Left ventricle myocardium inferior (tissue), 1 donor: ENCODE measurements around the gene MID2. TPM values are rescaled to one million over a fixed set of nuclear protein-coding genes. Genes with fewer than 3 reads are reported as not detected.
"Not testable (repeated sequence)": the region's sequence is repeated elsewhere in the genome, so short reads cannot be mapped to it uniquely, and the experiment has no call there.

Experiments used
- DNase-seq: peaks from one replicate; pipeline ENCODE4 v3.0.0-alpha.2; 2020
- H3K27ac ChIP-seq: fragments of 200-600 bp; replicated peaks from 2 replicates; pipeline ENCODE4 v1.8.0; 2021
- H3K27me3 ChIP-seq: fragments of 200-600 bp; 2 replicates; pipeline ENCODE4 v1.8.0; 2021; ENCODE audit warnings: low read depth
- H3K36me3 ChIP-seq: fragments of 200-600 bp; 2 replicates; pipeline ENCODE4 v1.8.0; 2021
- H3K4me1 ChIP-seq: fragments of 200-600 bp; 2 replicates; pipeline ENCODE4 v1.8.0; 2021
- H3K4me3 ChIP-seq: fragments of 200-600 bp; 2 replicates; pipeline ENCODE4 v1.8.0; 2021; ENCODE audit warnings: mild to moderate bottlenecking, moderate library complexity
- H3K9me3 ChIP-seq: fragments of 200-600 bp; replicated peaks from 2 replicates; pipeline ENCODE4 v1.8.0; 2021
- intact Hi-C: fragments of 100-400 bp; cut with micrococcal nuclease; formaldehyde crosslinking; loops from one replicate; pipeline ENCODE4 v1.11.0; 2022
- total RNA-seq: library from RNA; stranded (reverse); fragmentation: NEBNext Ultra II Directional; extraction: Animal tissue kit (Norgen Biotek cat#: 25700); gene quantifications from one replicate; pipeline ENCODE4 v1.2.1, GENCODE V29; 2021
- TF ChIP-seq, protein P1 (sequence below): fragments of 200-600 bp; IDR thresholded peaks from 2 replicates; pipeline ENCODE4 v1.8.0; 2021; ENCODE audit warnings: antibody characterized with exemption, mild to moderate bottlenecking, borderline replicate concordance
- donor health status: DM: no; HTN: yes; CAD: no; lungs with severe emphysema.

MID2 gene
- total RNA-seq, 1 donor from 2014 or later: 6.3 TPM

DNA sequence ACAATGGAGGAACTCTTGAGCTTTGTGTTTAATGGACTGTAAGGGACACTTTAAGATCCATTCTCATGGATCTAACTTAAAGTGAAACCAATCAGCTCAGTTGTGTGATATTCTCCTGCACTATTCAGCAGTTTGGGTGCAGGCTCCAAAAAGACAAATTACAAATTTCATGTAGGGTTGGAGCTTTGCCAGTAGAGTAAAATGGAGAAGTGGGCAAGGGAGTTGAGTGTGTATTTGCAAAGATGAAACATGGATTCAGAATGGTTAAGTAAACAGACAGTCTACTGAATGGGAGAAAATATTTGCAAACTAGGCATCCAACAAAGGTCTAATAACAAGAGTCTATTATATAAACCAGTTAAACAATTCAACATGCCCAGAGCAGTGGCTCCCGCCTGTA is 21.2 kb upstream of the MID2 start:
- no peaks in the 10 kb centered on the region for H3K36me3 ChIP-seq
- H3K9me3 ChIP-seq: peaks cover 7% of the 10 kb centered on the region
- TF ChIP-seq, protein P1, sequence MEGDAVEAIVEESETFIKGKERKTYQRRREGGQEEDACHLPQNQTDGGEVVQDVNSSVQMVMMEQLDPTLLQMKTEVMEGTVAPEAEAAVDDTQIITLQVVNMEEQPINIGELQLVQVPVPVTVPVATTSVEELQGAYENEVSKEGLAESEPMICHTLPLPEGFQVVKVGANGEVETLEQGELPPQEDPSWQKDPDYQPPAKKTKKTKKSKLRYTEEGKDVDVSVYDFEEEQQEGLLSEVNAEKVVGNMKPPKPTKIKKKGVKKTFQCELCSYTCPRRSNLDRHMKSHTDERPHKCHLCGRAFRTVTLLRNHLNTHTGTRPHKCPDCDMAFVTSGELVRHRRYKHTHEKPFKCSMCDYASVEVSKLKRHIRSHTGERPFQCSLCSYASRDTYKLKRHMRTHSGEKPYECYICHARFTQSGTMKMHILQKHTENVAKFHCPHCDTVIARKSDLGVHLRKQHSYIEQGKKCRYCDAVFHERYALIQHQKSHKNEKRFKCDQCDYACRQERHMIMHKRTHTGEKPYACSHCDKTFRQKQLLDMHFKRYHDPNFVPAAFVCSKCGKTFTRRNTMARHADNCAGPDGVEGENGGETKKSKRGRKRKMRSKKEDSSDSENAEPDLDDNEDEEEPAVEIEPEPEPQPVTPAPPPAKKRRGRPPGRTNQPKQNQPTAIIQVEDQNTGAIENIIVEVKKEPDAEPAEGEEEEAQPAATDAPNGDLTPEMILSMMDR: no peak
- H3K4me1 ChIP-seq: no peaks in the 10 kb centered on the region
- intact Hi-C loops: no loop called here
- H3K27me3 ChIP-seq: no peaks in the 10 kb centered on the region
- H3K4me3 ChIP-seq: no peak overlapping the region
- DNase-seq: no peak
- no peak overlapping the region for H3K27ac ChIP-seq

DNA sequence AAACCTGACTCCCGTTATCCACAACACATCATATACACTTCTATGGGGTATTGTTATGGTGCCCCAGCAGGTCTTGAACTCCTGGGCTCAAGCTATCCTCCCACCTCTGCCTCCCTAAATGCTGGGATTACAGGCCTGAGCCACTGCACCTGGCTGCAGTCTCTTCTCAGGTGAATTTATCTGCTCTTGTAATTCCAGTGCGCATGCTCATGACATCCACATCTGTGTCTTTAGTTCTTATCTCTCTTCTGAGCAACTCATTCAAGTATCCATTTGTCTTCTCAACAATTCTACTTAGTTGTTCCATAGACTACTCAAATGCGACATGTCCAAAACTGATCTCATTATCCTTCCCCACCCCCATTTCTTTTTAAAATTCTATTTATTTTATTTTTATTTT is 20.5 kb upstream of the MID2 start:
- intact Hi-C loops: no loop called here
- TF ChIP-seq, protein P1: no peak
- Histone ChIP-seq H3K9me3 (peaks cover 7% of the 10 kb centered on the region), H3K36me3 (no peaks in the 10 kb centered on the region), H3K27me3 (no peaks in the 10 kb centered on the region), H3K4me1 (no peaks in the 10 kb centered on the region), H3K4me3 (no peak overlapping the region), H3K27ac (no peak overlapping the region)
- no peak for DNase-seq

DNA sequence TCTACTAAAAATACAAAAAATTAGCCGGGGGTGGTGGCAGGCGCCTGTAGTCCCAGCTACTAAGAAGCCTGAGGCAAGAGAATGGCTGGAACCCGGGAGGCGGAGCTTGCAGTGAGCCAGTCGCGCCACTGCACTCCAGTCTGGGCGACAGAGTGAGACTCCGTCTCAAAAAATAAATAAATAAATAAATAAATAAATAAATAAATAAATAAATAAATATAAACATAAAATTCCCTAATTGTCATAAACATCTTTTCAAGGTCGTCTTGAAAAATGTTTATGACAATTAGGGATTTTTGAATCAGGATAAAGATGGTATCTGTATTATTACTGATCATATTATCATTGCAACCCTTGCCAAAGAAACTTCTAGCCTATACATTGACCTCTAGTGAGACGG is 15.6 kb upstream of the MID2 start:
- H3K4me1 ChIP-seq, H3K27ac ChIP-seq, intact Hi-C loops, DNase-seq, H3K27me3 ChIP-seq, H3K36me3 ChIP-seq, H3K9me3 ChIP-seq, H3K4me3 ChIP-seq: not testable (repeated sequence)

DNA sequence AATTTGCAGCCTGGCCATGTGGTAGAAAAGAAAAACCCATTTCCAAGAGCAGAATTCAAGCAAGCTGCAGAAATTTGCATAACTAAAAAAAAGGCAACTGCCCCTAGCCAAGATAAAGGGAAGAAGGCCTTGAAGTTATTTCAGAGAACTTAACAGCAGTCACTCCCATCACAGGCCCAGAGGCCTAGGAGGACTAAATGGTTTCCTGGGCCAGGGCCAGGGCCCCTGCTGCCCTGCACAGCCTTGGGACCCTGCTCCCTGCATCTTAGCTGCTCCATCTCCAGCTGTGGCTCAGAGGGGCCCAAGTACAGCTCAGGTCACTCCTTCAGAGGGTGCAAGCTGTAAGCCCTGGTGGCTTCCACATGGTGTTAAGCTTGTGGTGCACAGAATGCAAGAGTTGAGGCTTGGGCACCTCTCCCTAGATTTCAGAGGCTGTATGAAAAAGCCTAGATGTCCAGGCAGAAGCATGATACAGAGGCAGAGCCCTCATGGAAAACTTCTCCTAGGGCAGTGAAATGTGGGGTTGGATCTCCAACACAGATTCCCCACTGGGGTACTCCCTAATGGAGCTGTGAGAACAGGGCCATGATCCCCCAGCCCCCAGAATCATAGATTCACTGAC is 6.7 kb upstream of the MID2 start:
- Histone ChIP-seq H3K27me3 (no peaks in the 10 kb centered on the region), H3K27ac (no peak overlapping the region)
- intact Hi-C loops: no loop called here

DNA sequence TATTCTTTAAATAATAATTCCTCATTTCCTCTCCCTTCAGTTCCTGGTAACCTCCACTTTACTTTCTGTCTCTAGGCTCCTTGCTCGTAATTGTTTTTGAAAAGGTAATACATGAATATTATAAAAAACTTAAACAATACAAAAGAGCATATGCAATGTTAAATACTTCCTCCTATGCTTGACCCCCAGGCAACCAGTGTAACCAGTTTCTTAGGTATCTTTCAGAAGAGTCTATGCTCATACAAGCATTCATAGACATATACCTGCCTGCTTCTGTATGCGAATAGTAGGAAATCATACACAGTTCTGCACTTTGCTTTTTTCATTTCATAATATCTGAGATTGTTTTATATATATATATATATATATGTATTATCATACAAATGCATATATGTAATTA is 2.6 kb upstream of the MID2 start:
- H3K27ac ChIP-seq: no peak overlapping the region
- no peak for DNase-seq
- H3K27me3 ChIP-seq: no peaks in the 10 kb centered on the region
- TF ChIP-seq, protein P1: no peak
- H3K4me1 ChIP-seq: no peaks in the 10 kb centered on the region
- intact Hi-C loops: no loop called here
- H3K4me3 ChIP-seq: no peak overlapping the region
- peaks cover 13% of the 10 kb centered on the region for H3K9me3 ChIP-seq
- no peaks in the 10 kb centered on the region for H3K36me3 ChIP-seq

More for the DNA sequence above, 6.7 kb upstream of the MID2 start:
- H3K4me3 ChIP-seq: no peak overlapping the region
- DNase-seq: no peak
- TF ChIP-seq, protein P1: no peak
- peaks cover 13% of the 10 kb centered on the region for H3K9me3 ChIP-seq
- no peaks in the 10 kb centered on the region for H3K4me1 ChIP-seq
- no peaks in the 10 kb centered on the region for H3K36me3 ChIP-seq

DNA sequence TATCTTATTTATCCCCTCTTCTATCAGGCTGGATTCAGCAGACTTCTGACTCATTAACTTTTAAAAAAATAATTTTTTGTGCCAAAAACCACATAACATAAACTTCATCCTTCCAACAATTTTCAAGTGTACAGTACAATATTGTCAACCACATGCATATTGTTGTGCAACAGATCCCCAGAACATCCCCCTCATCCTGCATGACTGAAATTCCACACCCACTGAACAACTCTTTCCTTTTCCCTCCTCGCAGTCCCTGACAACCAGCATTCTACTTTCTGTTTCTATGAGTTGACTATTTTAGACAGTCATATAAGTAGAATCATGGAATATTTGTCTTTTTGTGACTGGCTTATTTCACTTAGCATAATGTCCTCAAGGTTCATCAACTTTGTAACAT is 2.2 kb upstream of the MID2 start:
- H3K36me3 ChIP-seq: no peaks in the 10 kb centered on the region
- TF ChIP-seq, protein P1: no peak
- intact Hi-C loops: no loop called here
- peaks cover 11% of the 10 kb centered on the region for H3K9me3 ChIP-seq
- DNase-seq: no peak
- H3K27me3 ChIP-seq: no peaks in the 10 kb centered on the region
- H3K27ac ChIP-seq: no peak overlapping the region
- H3K4me3 ChIP-seq: no peak overlapping the region
- no peaks in the 10 kb centered on the region for H3K4me1 ChIP-seq
